Testis (tissue), 2 donors: ENCODE measurements around the gene MUC5AC.

ENCODE experiments used
- POLR2A ChIP-seq: fragments of 450-650 bp; IDR thresholded peaks from one replicate; pipeline ENCODE4 v1.6.1; 2017; ENCODE audit warnings: antibody characterized with exemption, mild to moderate bottlenecking, moderate library complexity
- TF ChIP-seq, protein P1 (sequence below), 3 experiments: fragments of 450-650 bp in 2 of 3; fragments of 200-600 bp in 1 of 3; sonication (generic) in 1 of 3; IDR thresholded peaks; one replicate each; pipeline ENCODE4 v1.5.1; 2016 to 2019; ENCODE audit warnings: antibody characterized with exemption in 3 of 3, mild to moderate bottlenecking in 2 of 3, moderate library complexity in 1 of 3

DNA sequence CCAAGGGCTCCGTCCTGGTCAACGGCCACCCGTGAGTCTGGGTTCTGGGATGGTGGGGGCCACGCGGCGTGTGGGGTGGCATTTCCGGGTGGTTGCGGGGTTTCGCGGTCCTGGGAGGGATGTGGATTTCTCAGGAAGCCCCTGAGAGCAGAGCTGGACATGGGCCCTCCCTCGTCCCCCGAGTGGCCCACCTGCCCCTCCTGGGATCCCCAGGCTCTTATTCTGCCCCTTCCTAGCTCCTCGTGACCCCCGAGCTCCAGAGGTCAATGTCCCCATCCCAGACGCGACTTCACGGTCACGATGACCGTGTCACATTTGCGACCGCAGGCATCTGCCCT, 4.4 kb downstream of the MUC5AC start:
- TF ChIP-seq, protein P1, sequence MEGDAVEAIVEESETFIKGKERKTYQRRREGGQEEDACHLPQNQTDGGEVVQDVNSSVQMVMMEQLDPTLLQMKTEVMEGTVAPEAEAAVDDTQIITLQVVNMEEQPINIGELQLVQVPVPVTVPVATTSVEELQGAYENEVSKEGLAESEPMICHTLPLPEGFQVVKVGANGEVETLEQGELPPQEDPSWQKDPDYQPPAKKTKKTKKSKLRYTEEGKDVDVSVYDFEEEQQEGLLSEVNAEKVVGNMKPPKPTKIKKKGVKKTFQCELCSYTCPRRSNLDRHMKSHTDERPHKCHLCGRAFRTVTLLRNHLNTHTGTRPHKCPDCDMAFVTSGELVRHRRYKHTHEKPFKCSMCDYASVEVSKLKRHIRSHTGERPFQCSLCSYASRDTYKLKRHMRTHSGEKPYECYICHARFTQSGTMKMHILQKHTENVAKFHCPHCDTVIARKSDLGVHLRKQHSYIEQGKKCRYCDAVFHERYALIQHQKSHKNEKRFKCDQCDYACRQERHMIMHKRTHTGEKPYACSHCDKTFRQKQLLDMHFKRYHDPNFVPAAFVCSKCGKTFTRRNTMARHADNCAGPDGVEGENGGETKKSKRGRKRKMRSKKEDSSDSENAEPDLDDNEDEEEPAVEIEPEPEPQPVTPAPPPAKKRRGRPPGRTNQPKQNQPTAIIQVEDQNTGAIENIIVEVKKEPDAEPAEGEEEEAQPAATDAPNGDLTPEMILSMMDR (IDR thresholded peaks at IDR 0.05) = no peak
- TF ChIP-seq POLR2A = no peak
